Osteoblast (primary cell): ENCODE results near the gene SH3YL1. TPM values are rescaled to one million over a fixed set of nuclear protein-coding genes. Genes with fewer than 3 reads are reported as not detected.

Source experiments
- DNase-seq: peaks from one replicate; pipeline ENCODE4 v3.0.0; 2011; ENCODE audit warnings: low spot score, mixed read lengths; ENCODE audit not compliant: insufficient read length; ENCODE audit errors: missing footprints
- H2AFZ ChIP-seq: 2 replicates; pipeline ENCODE4 v1.6.0; 2011; ENCODE audit warnings: mild to moderate bottlenecking, low read length
- H3K27ac ChIP-seq: 2 replicates; pipeline ENCODE4 v1.5.1; 2011; ENCODE audit warnings: mild to moderate bottlenecking, low read depth, low read length, moderate library complexity
- H3K27me3 ChIP-seq: 2 replicates; pipeline ENCODE4 v1.6.0; 2012; ENCODE audit warnings: mild to moderate bottlenecking, control low read depth, inconsistent platforms, low read length, moderate library complexity; ENCODE audit not compliant: insufficient read depth
- H3K36me3 ChIP-seq: 2 replicates; pipeline ENCODE4 v1.5.1; 2011; ENCODE audit warnings: mild to moderate bottlenecking, low read length, control low read depth, moderate library complexity; ENCODE audit not compliant: insufficient read depth
- H3K4me1 ChIP-seq: 2 replicates; pipeline ENCODE4 v1.5.1; 2011; ENCODE audit warnings: mild to moderate bottlenecking, low read length, control low read depth, moderate library complexity; ENCODE audit not compliant: insufficient read depth
- H3K4me2 ChIP-seq: 2 replicates; pipeline ENCODE4 v1.6.0; 2011; ENCODE audit warnings: mild to moderate bottlenecking, low read length; ENCODE audit not compliant: insufficient read depth
- H3K4me3 ChIP-seq: fragments of 200-600 bp; sonication (generic); 3 replicates; pipeline ENCODE4 v1.5.1; 2012; ENCODE audit warnings: mild to moderate bottlenecking, low read length, inconsistent platforms; ENCODE audit not compliant: insufficient read depth
- H3K79me2 ChIP-seq: 2 replicates; pipeline ENCODE4 v1.6.0; 2012; ENCODE audit warnings: mild to moderate bottlenecking, low read length, control low read depth, inconsistent platforms; ENCODE audit not compliant: insufficient read depth
- H3K9me3 ChIP-seq: 2 replicates; pipeline ENCODE4 v1.5.1; 2011; ENCODE audit warnings: low read depth, low read length, control low read depth
- H4K20me1 ChIP-seq: 2 replicates; pipeline ENCODE4 v1.6.0; 2012; ENCODE audit warnings: mild to moderate bottlenecking, low read length, control low read depth; ENCODE audit not compliant: insufficient read depth
- total RNA-seq: library from RNA; depleted of rRNA; stranded (reverse); fragments of >200 nt; gene quantifications from 2 replicates; pipeline ENCODE4 v1.2.3, GENCODE V29; 2012
- TF ChIP-seq, protein P1 (sequence below): IDR thresholded peaks from 2 replicates; pipeline ENCODE4 v1.5.1; 2011; ENCODE audit warnings: mild to moderate bottlenecking, low read depth, low read length, moderate library complexity; ENCODE audit errors: extremely low read depth

SH3YL1 gene
- total RNA-seq, 1 donor: 52.1 TPM

GRCh38 chr2:290090-290722, 26.4 kb upstream of the SH3YL1 start:
- Histone ChIP-seq H3K27ac (no peak overlapping the region), H4K20me1 (peaks cover 8% of the 10 kb centered on the region), H3K4me2 (peak overlapping the region; percentile 95), H3K36me3 (no peaks in the 10 kb centered on the region), H3K9me3 (no peaks in the 10 kb centered on the region), H2AFZ (peak overlapping the region; percentile 77), H3K79me2 (no peaks in the 10 kb centered on the region), H3K27me3 (peaks cover 35% of the 10 kb centered on the region), H3K4me3 (peak overlapping the region; percentile 71), H3K4me1 (peaks cover 19% of the 10 kb centered on the region)
- peak; percentile 95 for DNase-seq
- TF ChIP-seq, protein P1, sequence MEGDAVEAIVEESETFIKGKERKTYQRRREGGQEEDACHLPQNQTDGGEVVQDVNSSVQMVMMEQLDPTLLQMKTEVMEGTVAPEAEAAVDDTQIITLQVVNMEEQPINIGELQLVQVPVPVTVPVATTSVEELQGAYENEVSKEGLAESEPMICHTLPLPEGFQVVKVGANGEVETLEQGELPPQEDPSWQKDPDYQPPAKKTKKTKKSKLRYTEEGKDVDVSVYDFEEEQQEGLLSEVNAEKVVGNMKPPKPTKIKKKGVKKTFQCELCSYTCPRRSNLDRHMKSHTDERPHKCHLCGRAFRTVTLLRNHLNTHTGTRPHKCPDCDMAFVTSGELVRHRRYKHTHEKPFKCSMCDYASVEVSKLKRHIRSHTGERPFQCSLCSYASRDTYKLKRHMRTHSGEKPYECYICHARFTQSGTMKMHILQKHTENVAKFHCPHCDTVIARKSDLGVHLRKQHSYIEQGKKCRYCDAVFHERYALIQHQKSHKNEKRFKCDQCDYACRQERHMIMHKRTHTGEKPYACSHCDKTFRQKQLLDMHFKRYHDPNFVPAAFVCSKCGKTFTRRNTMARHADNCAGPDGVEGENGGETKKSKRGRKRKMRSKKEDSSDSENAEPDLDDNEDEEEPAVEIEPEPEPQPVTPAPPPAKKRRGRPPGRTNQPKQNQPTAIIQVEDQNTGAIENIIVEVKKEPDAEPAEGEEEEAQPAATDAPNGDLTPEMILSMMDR: peak; percentile 76

GRCh38 chr2:289362-290089, 25.7 kb upstream of the SH3YL1 start:
- Histone ChIP-seq H3K4me1 (peaks cover 26% of the 10 kb centered on the region), H3K4me3 (peak overlapping the region; percentile 71), H3K36me3 (no peaks in the 10 kb centered on the region), H3K27ac (no peak overlapping the region), H4K20me1 (peaks cover 11% of the 10 kb centered on the region), H3K4me2 (peak overlapping the region; percentile 95), H3K27me3 (peaks cover 35% of the 10 kb centered on the region), H3K79me2 (no peaks in the 10 kb centered on the region), H2AFZ (peak overlapping the region; percentile 77), H3K9me3 (no peaks in the 10 kb centered on the region)
- TF ChIP-seq, protein P1: no peak
- DNase-seq: peak; percentile 79

DNA sequence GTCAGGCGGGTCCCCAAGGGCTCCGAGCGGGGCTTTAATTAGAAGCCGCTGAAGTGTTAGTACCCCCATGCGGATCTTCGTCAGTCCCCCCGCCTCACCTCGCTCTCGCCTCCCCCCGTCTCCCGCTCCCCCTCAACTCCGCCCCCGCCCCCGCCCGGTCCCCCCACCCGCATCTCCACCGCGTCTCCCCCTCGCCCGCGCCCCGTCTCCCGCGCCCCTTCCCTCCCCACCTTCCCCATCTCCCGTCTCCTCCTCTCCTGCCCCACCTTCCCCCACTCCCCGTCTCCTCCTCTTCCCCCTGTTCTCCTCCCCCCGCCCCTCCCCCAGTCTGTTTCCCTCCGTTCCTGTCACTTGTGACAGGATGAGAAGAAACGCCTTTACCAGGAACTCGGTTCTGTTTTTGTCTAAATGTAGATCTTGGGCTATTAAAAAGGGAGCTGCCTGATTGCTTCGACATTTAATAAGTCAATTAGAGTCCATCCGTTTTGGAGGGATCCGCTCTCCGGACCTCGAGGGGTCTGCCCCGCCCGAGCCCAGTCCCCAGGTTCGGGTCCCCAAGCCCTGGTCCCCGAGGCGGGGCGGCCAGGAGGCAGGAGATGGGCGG, 25.0 kb upstream of the SH3YL1 start:
- Histone ChIP-seq H3K4me1 (peaks cover 32% of the 10 kb centered on the region), H3K36me3 (no peaks in the 10 kb centered on the region), H3K79me2 (no peaks in the 10 kb centered on the region), H3K27ac (no peak overlapping the region), H4K20me1 (peaks cover 11% of the 10 kb centered on the region), H3K9me3 (no peaks in the 10 kb centered on the region), H3K4me3 (no peak overlapping the region), H3K27me3 (peaks cover 35% of the 10 kb centered on the region), H3K4me2 (peak overlapping the region; percentile 95), H2AFZ (no peak overlapping the region)
- TF ChIP-seq, protein P1: no peak
- DNase-seq: peak; percentile 69
